ENCODE measurements around the gene ZNF282.

The ZNF282 gene

GRCh38 chr7:149238051-149238450, 42.7 kb downstream of the ZNF282 start:
- TF ChIP-seq ZBTB10 (tag by site-specific recombination; IDR thresholded peaks at IDR 0.05) = no peak
- no peaks in the 10 kb centered on the region for H3K9me3 ChIP-seq (ENCODE audit: control insufficient read depth, insufficient read depth, low read depth, low read length)
- H3K4me1 ChIP-seq (ENCODE audit: control insufficient read depth, insufficient read depth, low read length) = 0 out of 2 replicates have a peak, but pooled peaks cover 2% of the 10 kb centered on the region
- no peak overlapping the region for H3K4me3 ChIP-seq (ENCODE audit: low read depth, low read length)
- ChIA-PET CTCF (interaction anchor here (0.5 to 0.8 kb wide), 2 partner anchors 24 to 74 kb away, joined by 3 to 5 read pairs; no protein-coding TSS in a partner anchor), POLR2A (no interaction called here)
- H3K36me3 ChIP-seq (ENCODE audit: control insufficient read depth in 2 of 2, insufficient read depth in 1 of 2, low read length in 2 of 2) = peaks cover 0 to 10% of the 10 kb centered on the region in 2 experiments; a peak in 1 of 3 replicates
- no peak overlapping the region for H3K27ac ChIP-seq (ENCODE audit: extremely low read depth, low read depth, low read length)

DNA sequence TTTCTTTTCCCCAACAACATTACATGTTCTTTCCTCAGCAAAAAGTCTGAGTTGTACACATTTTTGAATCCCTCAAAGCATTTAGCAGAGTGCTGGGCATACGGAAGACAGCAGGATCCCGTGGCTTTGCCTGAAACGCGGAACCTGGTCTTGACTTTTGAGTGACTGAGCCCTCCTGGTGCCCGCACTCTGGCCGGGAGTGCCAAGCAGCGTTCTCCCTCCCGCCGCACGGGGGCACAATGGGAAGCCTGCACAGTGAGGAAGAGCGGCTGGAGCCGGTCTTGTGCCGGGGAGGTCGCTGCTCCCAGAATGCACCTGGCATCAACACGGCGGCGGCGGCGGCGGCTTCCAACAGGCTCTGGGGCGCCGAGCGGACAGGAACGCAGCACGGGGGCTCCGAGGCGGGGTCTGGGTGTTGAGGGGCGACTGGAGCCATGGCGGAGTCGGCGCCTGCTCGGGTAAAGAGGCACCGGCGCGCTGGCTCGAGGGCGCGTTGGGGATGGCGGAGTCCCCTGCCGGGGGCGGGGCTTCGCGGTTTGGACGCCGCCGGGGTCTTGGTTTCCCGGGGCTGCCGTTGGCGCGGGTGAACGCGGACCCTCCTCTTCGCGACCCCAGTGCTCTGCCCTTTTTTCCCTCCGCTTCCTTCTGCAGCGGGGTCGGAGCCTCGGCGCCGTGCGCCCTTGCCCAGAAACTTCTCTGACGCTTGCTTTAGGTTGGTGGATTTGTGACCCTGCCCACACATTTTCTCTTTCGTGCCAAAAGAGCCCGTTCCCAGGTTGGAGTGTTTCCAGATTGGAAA, 44.2 kb downstream of the ZNF282 start, which contains the start of gene ZNF212:
Gene ZNF212, plus strand, starts transcription at position 307 of the 799 bp plus-strand sequence. Its CDS starts 128 bp downstream, at position 435.
- 0 out of 2 replicates have a peak, but pooled peaks cover 2% of the 10 kb centered on the region for H3K4me1 ChIP-seq (ENCODE audit: control insufficient read depth, insufficient read depth, low read length)
- H3K9me3 ChIP-seq (ENCODE audit: control insufficient read depth, insufficient read depth, low read depth, low read length) = no peaks in the 10 kb centered on the region
- ChIA-PET POLR2A (interaction anchor here (1.3 kb wide), 1 partner anchor 45 kb away, joined by 5 read pairs; no protein-coding TSS in a partner anchor), CTCF (interaction anchor here (0.5 to 0.6 kb wide), 2 partner anchors 140 to 385 kb away, joined by 3 to 4 read pairs; no protein-coding TSS in a partner anchor)
- H3K27ac ChIP-seq (ENCODE audit: extremely low read depth, low read depth, low read length) = peak within 1 kb of the TSS; percentile 52; the same call in 1 of the 2 replicates
- peaks cover 0 to 10% of the 10 kb centered on the region in 2 experiments; a peak in 1 of 3 replicates for H3K36me3 ChIP-seq (ENCODE audit: control insufficient read depth in 2 of 2, insufficient read depth in 1 of 2, low read length in 2 of 2)
- peak within 1 kb of the TSS; percentile 70 for H3K4me3 ChIP-seq (ENCODE audit: low read depth, low read length)
- TF ChIP-seq, protein P1, sequence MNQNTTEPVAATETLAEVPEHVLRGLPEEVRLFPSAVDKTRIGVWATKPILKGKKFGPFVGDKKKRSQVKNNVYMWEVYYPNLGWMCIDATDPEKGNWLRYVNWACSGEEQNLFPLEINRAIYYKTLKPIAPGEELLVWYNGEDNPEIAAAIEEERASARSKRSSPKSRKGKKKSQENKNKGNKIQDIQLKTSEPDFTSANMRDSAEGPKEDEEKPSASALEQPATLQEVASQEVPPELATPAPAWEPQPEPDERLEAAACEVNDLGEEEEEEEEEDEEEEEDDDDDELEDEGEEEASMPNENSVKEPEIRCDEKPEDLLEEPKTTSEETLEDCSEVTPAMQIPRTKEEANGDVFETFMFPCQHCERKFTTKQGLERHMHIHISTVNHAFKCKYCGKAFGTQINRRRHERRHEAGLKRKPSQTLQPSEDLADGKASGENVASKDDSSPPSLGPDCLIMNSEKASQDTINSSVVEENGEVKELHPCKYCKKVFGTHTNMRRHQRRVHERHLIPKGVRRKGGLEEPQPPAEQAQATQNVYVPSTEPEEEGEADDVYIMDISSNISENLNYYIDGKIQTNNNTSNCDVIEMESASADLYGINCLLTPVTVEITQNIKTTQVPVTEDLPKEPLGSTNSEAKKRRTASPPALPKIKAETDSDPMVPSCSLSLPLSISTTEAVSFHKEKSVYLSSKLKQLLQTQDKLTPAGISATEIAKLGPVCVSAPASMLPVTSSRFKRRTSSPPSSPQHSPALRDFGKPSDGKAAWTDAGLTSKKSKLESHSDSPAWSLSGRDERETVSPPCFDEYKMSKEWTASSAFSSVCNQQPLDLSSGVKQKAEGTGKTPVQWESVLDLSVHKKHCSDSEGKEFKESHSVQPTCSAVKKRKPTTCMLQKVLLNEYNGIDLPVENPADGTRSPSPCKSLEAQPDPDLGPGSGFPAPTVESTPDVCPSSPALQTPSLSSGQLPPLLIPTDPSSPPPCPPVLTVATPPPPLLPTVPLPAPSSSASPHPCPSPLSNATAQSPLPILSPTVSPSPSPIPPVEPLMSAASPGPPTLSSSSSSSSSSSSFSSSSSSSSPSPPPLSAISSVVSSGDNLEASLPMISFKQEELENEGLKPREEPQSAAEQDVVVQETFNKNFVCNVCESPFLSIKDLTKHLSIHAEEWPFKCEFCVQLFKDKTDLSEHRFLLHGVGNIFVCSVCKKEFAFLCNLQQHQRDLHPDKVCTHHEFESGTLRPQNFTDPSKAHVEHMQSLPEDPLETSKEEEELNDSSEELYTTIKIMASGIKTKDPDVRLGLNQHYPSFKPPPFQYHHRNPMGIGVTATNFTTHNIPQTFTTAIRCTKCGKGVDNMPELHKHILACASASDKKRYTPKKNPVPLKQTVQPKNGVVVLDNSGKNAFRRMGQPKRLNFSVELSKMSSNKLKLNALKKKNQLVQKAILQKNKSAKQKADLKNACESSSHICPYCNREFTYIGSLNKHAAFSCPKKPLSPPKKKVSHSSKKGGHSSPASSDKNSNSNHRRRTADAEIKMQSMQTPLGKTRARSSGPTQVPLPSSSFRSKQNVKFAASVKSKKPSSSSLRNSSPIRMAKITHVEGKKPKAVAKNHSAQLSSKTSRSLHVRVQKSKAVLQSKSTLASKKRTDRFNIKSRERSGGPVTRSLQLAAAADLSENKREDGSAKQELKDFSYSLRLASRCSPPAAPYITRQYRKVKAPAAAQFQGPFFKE (tag by site-specific recombination; IDR thresholded peaks at IDR 0.05; ENCODE audit: borderline replicate concordance) = no peak
- TF ChIP-seq EGR2 (tag by site-specific recombination; IDR thresholded peaks at IDR 0.05; ENCODE audit: low read depth) (no peak), KLF17 (tag by site-specific recombination; IDR thresholded peaks at IDR 0.05) (peak; percentile 74), ZNF658 (tag by site-specific recombination; IDR thresholded peaks at IDR 0.05) (no peak), ZNF292 (tag by site-specific recombination; IDR thresholded peaks at IDR 0.05; ENCODE audit: borderline replicate concordance, low read depth) (no peak), ZNF558 (tag by site-specific recombination; IDR thresholded peaks at IDR 0.05) (no peak), BCL6B (tag by site-specific recombination; IDR thresholded peaks at IDR 0.05) (no peak), ZNF169 (tag by site-specific recombination; IDR thresholded peaks at IDR 0.05) (no peak), ZFP69B (tag by site-specific recombination; IDR thresholded peaks at IDR 0.05) (peak; percentile 67), SP2 (tag by site-specific recombination; IDR thresholded peaks at IDR 0.05) (peak; percentile 64), ZNF239 (tag by site-specific recombination; IDR thresholded peaks at IDR 0.05) (no peak; the same call in 1 of the 2 replicates), HOXA7 (CRISPR knock-in tag; IDR thresholded peaks at IDR 0.05; ENCODE audit: borderline replicate concordance) (no peak), HOXD13 (CRISPR knock-in tag; IDR thresholded peaks at IDR 0.05; ENCODE audit: borderline replicate concordance) (no peak), ZNF398 (tag by site-specific recombination; IDR thresholded peaks at IDR 0.05) (peak; percentile 41; the same call in 1 of the 2 replicates), GLIS1 (tag by site-specific recombination; IDR thresholded peaks at IDR 0.05) (peak; percentile 87), ZNF354C (tag by site-specific recombination; IDR thresholded peaks at IDR 0.05; ENCODE audit: borderline replicate concordance, low read depth) (no peak)

Measured in HEK293 (cell line).